H1 (cell line): Measurements from ENCODE around the gene SLAMF1. TPM values are rescaled to one million over a fixed set of nuclear protein-coding genes. Genes with fewer than 3 reads are reported as not detected.

Experiments
- CHD2 ChIP-seq: IDR thresholded peaks from 2 replicates; pipeline ENCODE4 v1.6.1; 2012; ENCODE audit warnings: low read length, improper control_type of control experiment
- EZH2 ChIP-seq: fragments of 200-600 bp; sonication (generic); IDR thresholded peaks from 2 replicates; pipeline ENCODE4 v1.7.1; 2012; ENCODE audit warnings: low read depth, mild to moderate bottlenecking, moderate library complexity, low read length, inconsistent platforms; ENCODE audit not compliant: severe bottlenecking
- POLR2AphosphoS5 ChIP-seq: IDR thresholded peaks from 2 replicates; pipeline ENCODE4 v1.6.1; 2011; ENCODE audit warnings: low read depth, low read length
- TBP ChIP-seq: IDR thresholded peaks from 2 replicates; pipeline ENCODE4 v1.6.1; 2011; ENCODE audit warnings: low read depth, low read length, improper control_type of control experiment
- TCF12 ChIP-seq: IDR thresholded peaks from 2 replicates; pipeline ENCODE4 v1.6.1; 2011; ENCODE audit warnings: low read depth, mild to moderate bottlenecking, low read length
- polyA plus RNA-seq, 7 experiments: library from polyadenylated mRNA; depleted of rRNA in 3 of 7; stranded (reverse) in 5 of 7; unstranded in 2 of 7; fragments of >200 nt in 5 of 7; fragments of 200-250 nt in 2 of 7; gene quantifications; 1 replicate in 5 of 7; 2 replicates in 1 of 7; 4 replicates in 1 of 7; pipeline versions ENCODE4 v1.2.1 to v1.2.3, GENCODE V29; 2011 to 2013; ENCODE audit warnings: missing spikeins in 2 of 7, mixed read lengths in 2 of 7
- total RNA-seq: library from RNA; stranded (reverse); fragmentation: NEBNext Ultra II Directional; extraction: Animal tissue kit (Norgen Biotek cat#: 25700); gene quantifications from 2 replicates; pipeline ENCODE4 v1.2.1, GENCODE V29; 2021

The SLAMF1 gene
- total and polyA plus RNA-seq, 2 of the 8 experiments (the other 6 are each of a cell fraction or from before 2014, with no cell fraction given), result not detected

DNA sequence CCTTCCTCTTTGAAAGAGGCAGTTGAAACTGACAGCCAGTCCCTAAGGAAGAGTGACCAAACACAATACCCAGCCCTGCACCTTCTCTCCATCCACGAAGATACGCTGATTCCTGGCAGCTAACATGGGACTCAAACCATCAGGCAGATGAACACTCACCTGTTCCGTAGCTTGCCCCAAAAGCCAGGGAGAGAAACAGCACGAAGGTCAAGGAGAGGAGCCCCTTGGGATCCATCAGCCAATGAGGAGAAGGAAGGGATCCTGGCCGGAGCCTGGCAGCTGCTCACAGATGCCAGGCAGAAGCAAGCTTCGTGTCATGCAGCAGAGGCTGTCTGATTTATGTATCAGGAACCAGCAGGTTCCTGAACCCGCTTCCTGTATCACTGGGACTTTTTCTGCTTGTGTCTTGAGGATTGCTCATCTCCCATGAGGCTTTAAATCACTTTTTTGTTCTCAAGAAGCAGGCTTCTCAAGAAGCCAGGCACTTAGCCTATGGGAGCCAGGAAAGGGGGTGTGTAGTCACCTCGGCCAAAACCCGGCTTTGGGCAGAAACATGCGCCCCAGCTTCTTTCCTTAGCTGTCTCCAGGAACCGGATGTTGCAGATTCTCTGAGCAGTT, at the start of gene SLAMF1 (continued):
- TF ChIP-seq EZH2, result no peak
- TF ChIP-seq TBP, result no peak
- TF ChIP-seq POLR2AphosphoS5, result no peak
- TF ChIP-seq TCF12, result no peak
- no peak for TF ChIP-seq CHD2
